ENCODE results near the gene GJD3.
"Not testable (repeated sequence)": the region's sequence is repeated elsewhere in the genome, so short reads cannot be mapped to it uniquely, and the experiment has no call there.

The GJD3 gene

GRCh38 chr17:40367728-40368127, 3.2 kb upstream of the GJD3 start:
- DNase-seq (ENCODE audit: low read depth in 2 of 2), result not testable (repeated sequence)

GRCh38 chr17:40366861-40367518, 2.5 kb upstream of the GJD3 start:
- no peak for DNase-seq (ENCODE audit: low read depth in 2 of 2)

- DNase-seq (ENCODE audit: low read depth in 2 of 2), result no peak
Observed at GRCh38 chr17:40366076-40366860, 1.7 kb upstream of the GJD3 start.

GRCh38 chr17:40364906-40365305, 369 bp upstream of the GJD3 start:
- no peak for DNase-seq (ENCODE audit: low read depth in 2 of 2)

- DNase-seq (ENCODE audit: low read depth in 2 of 2), result no peak
Observed at GRCh38 chr17:40363111-40363827, 1.3 kb downstream of the GJD3 start.

- DNase-seq (ENCODE audit: low read depth in 2 of 2), result peak; percentile 53 to 57
Observed at GRCh38 chr17:40362696-40363110, 1.8 kb downstream of the GJD3 start.

GRCh38 chr17:40361925-40362695, 2.4 kb downstream of the GJD3 start:
- DNase-seq (ENCODE audit: low read depth in 2 of 2), result no peak

GRCh38 chr17:40361063-40361924, 3.2 kb downstream of the GJD3 start:
- no peak for DNase-seq (ENCODE audit: low read depth in 2 of 2)

GRCh38 chr17:40360091-40360490, 4.4 kb downstream of the GJD3 start:
- no peak for DNase-seq (ENCODE audit: low read depth in 2 of 2)

GRCh38 chr17:40358323-40359038, 6.1 kb downstream of the GJD3 start:
- DNase-seq (ENCODE audit: low read depth in 2 of 2), result peak; percentile 73 to 77

GRCh38 chr17:40356990-40357881, 7.3 kb downstream of the GJD3 start:
- DNase-seq (ENCODE audit: low read depth in 2 of 2), result no peak

- no peak for DNase-seq (ENCODE audit: low read depth in 2 of 2)
Observed at GRCh38 chr17:40355804-40356758, 8.5 kb downstream of the GJD3 start.

GRCh38 chr17:40355123-40355803, 9.3 kb downstream of the GJD3 start:
- DNase-seq (ENCODE audit: low read depth in 2 of 2), result peak; percentile 46 to 49

GRCh38 chr17:40354221-40355122, 10.1 kb downstream of the GJD3 start:
- no peak for DNase-seq (ENCODE audit: low read depth in 2 of 2)

- DNase-seq (ENCODE audit: low read depth in 2 of 2), result no peak
Observed at GRCh38 chr17:40352779-40353394, 11.7 kb downstream of the GJD3 start.

- no peak for DNase-seq (ENCODE audit: low read depth in 2 of 2)
Observed at GRCh38 chr17:40352237-40352778, 12.2 kb downstream of the GJD3 start.
